Measurements from ENCODE around the gene OSBPL3.

The OSBPL3 gene

DNA sequence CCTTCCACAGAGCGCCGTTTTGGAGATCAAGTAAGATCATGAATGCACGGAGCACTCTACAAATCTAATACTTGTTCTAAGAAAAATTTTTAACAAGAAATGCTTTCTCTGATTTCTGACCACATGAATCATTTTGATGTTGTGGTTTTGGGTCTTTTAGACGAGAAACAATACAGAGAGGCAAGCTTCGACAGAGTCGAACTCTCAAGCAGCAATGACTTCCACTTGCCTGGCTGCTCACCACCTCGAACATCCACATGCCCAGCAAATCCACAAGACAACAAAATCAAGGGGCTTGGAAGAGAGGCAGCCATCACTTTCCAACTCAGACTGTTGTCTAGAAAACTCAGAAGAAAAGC is 153.3 kb downstream of the OSBPL3 start:
- no peaks in the 10 kb centered on the region for H3K79me2 ChIP-seq (ENCODE audit: insufficient read depth, low read length)
- no peak overlapping the region for H2AFZ ChIP-seq (ENCODE audit: low read depth, low read length, severe bottlenecking)
- peaks cover 49% of the 10 kb centered on the region for H3F3A ChIP-seq (ENCODE audit: insufficient read depth)
- no peaks in the 10 kb centered on the region for H3K9me3 ChIP-seq (ENCODE audit: insufficient read depth, low read length)
- no peaks in the 10 kb centered on the region for H3K9me2 ChIP-seq (replicated peaks; ENCODE audit: insufficient read depth, low read length)
- H3K27me3 ChIP-seq (ENCODE audit: low read length) = no peaks in the 10 kb centered on the region
- H3K9ac ChIP-seq (ENCODE audit: low read length) = no peak overlapping the region
- no peak for TF ChIP-seq EZH2phosphoT487 (conservative IDR thresholded peaks at IDR 0.05; ENCODE audit: low read length)
- TF ChIP-seq, protein P1, sequence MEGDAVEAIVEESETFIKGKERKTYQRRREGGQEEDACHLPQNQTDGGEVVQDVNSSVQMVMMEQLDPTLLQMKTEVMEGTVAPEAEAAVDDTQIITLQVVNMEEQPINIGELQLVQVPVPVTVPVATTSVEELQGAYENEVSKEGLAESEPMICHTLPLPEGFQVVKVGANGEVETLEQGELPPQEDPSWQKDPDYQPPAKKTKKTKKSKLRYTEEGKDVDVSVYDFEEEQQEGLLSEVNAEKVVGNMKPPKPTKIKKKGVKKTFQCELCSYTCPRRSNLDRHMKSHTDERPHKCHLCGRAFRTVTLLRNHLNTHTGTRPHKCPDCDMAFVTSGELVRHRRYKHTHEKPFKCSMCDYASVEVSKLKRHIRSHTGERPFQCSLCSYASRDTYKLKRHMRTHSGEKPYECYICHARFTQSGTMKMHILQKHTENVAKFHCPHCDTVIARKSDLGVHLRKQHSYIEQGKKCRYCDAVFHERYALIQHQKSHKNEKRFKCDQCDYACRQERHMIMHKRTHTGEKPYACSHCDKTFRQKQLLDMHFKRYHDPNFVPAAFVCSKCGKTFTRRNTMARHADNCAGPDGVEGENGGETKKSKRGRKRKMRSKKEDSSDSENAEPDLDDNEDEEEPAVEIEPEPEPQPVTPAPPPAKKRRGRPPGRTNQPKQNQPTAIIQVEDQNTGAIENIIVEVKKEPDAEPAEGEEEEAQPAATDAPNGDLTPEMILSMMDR (IDR thresholded peaks at IDR 0.05; ENCODE audit: insufficient read depth, low read length, poor library complexity, severe bottlenecking) = no peak
- no peak overlapping the region for H3K27ac ChIP-seq (ENCODE audit: low read depth, low read length)
- H3K4me2 ChIP-seq (ENCODE audit: low read depth, low read length, poor library complexity, severe bottlenecking) = no peak overlapping the region
- H3K4me3 ChIP-seq (ENCODE audit: insufficient read depth, low read length, poor library complexity, severe bottlenecking) = no peak overlapping the region
- peaks cover 16% of the 10 kb centered on the region for H3K36me3 ChIP-seq (ENCODE audit: low read length)
- no peaks in the 10 kb centered on the region for H4K20me1 ChIP-seq (ENCODE audit: low read depth, low read length)

GRCh38 chr7:24825931-24826661 is 153.9 kb downstream of the OSBPL3 start:
- Histone ChIP-seq H3K36me3 (ENCODE audit: low read length) (peaks cover 16% of the 10 kb centered on the region), H3K9me2 (replicated peaks; ENCODE audit: insufficient read depth, low read length) (no peaks in the 10 kb centered on the region), H2AFZ (ENCODE audit: low read depth, low read length, severe bottlenecking) (no peak overlapping the region), H3K27me3 (ENCODE audit: low read length) (no peaks in the 10 kb centered on the region), H3K79me2 (ENCODE audit: insufficient read depth, low read length) (no peaks in the 10 kb centered on the region), H3K4me2 (ENCODE audit: low read depth, low read length, poor library complexity, severe bottlenecking) (no peak overlapping the region), H3F3A (ENCODE audit: insufficient read depth) (peaks cover 49% of the 10 kb centered on the region), H4K20me1 (ENCODE audit: low read depth, low read length) (no peaks in the 10 kb centered on the region), H3K4me3 (ENCODE audit: insufficient read depth, low read length, poor library complexity, severe bottlenecking) (no peak overlapping the region), H3K9me3 (ENCODE audit: insufficient read depth, low read length) (no peaks in the 10 kb centered on the region), H3K27ac (ENCODE audit: low read depth, low read length) (peak overlapping the region; percentile 11), H3K9ac (ENCODE audit: low read length) (no peak overlapping the region)
- no peak for TF ChIP-seq EZH2phosphoT487 (conservative IDR thresholded peaks at IDR 0.05; ENCODE audit: low read length)
- TF ChIP-seq, protein P1 (IDR thresholded peaks at IDR 0.05; ENCODE audit: insufficient read depth, low read length, poor library complexity, severe bottlenecking) = no peak

DNA sequence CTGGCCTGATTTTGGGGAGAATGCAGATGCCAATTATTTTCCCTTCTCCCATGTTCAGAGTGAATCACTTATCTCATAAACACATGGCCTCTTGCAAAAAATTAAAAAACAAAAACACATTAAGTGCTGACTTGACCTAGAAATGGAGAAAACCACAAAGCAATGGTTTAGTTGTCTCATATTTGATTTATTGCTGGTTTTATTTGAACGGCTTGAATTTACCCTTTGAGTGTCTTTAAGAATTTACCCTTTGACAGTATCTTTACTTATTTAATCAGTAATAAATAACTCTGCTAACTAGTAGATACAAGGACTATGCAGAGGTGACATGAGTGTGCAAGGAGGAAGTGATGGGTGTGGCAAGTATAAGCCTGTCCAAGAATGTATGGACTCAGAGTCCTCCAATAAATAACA is 154.6 kb downstream of the OSBPL3 start:
- Histone ChIP-seq H3K9ac (ENCODE audit: low read length) (no peak overlapping the region), H3F3A (ENCODE audit: insufficient read depth) (peaks cover 51% of the 10 kb centered on the region), H2AFZ (ENCODE audit: low read depth, low read length, severe bottlenecking) (no peak overlapping the region), H3K27ac (ENCODE audit: low read depth, low read length) (peak overlapping the region; percentile 11), H3K4me3 (ENCODE audit: insufficient read depth, low read length, poor library complexity, severe bottlenecking) (no peak overlapping the region), H4K20me1 (ENCODE audit: low read depth, low read length) (no peaks in the 10 kb centered on the region), H3K36me3 (ENCODE audit: low read length) (peaks cover 8% of the 10 kb centered on the region), H3K9me2 (replicated peaks; ENCODE audit: insufficient read depth, low read length) (no peaks in the 10 kb centered on the region), H3K4me2 (ENCODE audit: low read depth, low read length, poor library complexity, severe bottlenecking) (no peak overlapping the region), H3K79me2 (ENCODE audit: insufficient read depth, low read length) (no peaks in the 10 kb centered on the region), H3K9me3 (ENCODE audit: insufficient read depth, low read length) (no peaks in the 10 kb centered on the region), H3K27me3 (ENCODE audit: low read length) (no peaks in the 10 kb centered on the region)
- TF ChIP-seq, protein P1 (IDR thresholded peaks at IDR 0.05; ENCODE audit: insufficient read depth, low read length, poor library complexity, severe bottlenecking) = no peak
- TF ChIP-seq EZH2phosphoT487 (conservative IDR thresholded peaks at IDR 0.05; ENCODE audit: low read length) = no peak
